Measurements from ENCODE around the gene DVL2. TPM values are rescaled to one million over a fixed set of nuclear protein-coding genes. Genes with fewer than 3 reads are reported as not detected.

DVL2 gene
- total and polyA plus RNA-seq, 2 donors (not counting 1 experiment from before 2014, with no cell fraction given): 8.1 to 91.8 TPM

- no peak overlapping the region for H3K27ac ChIP-seq (ENCODE audit: insufficient read depth, low read length)
- H3K79me2 ChIP-seq (ENCODE audit: control insufficient read depth, insufficient read depth, low read length): peaks cover 33% of the 10 kb centered on the region
- no peak overlapping the region for H3K4me2 ChIP-seq (ENCODE audit: extremely low read depth, insufficient read depth, low read length)
- TF ChIP-seq EZH2 (IDR thresholded peaks at IDR 0.05; ENCODE audit: low read length, missing control alignments): no peak
- no peak for TF ChIP-seq CTCF (conservative IDR thresholded peaks at IDR 0.05 in 1 of 2, IDR thresholded peaks at IDR 0.05 in 1 of 2; ENCODE audit: low read depth in 1 of 2, low read length in 2 of 2)
- no peak overlapping the region for H3K4me3 ChIP-seq (replicated peaks in 1 of 4; ENCODE audit: control extremely low read depth in 1 of 4, insufficient read depth in 1 of 4, low read depth in 3 of 4, low read length in 4 of 4)
- no peak overlapping the region for H3K9ac ChIP-seq (ENCODE audit: insufficient read depth, low read length)
- H3K27me3 ChIP-seq (ENCODE audit: control insufficient read depth, insufficient read depth, low read length): no peaks in the 10 kb centered on the region
- peaks cover 17% of the 10 kb centered on the region for H3K4me1 ChIP-seq (ENCODE audit: control insufficient read depth, extremely low read depth, insufficient read depth, low read length)
- no peak for DNase-seq (ENCODE audit: low read depth in 2 of 2)
- H2AFZ ChIP-seq (ENCODE audit: low read length): no peak overlapping the region
- H3K36me3 ChIP-seq (ENCODE audit: control insufficient read depth, insufficient read depth, low read length): peaks cover 20% of the 10 kb centered on the region
- H3K9me3 ChIP-seq (ENCODE audit: control insufficient read depth, insufficient read depth, low read depth, low read length): no peaks in the 10 kb centered on the region
- no peaks in the 10 kb centered on the region for H4K20me1 ChIP-seq (ENCODE audit: control insufficient read depth, extremely low read depth, insufficient read depth, low read length)
Measured at GRCh38 chr17:7218758-7219157, 15.6 kb downstream of the DVL2 start.

- Histone ChIP-seq H3K27me3 (ENCODE audit: control insufficient read depth, insufficient read depth, low read length) (no peaks in the 10 kb centered on the region), H3K4me3 (replicated peaks in 1 of 4; ENCODE audit: control extremely low read depth in 1 of 4, insufficient read depth in 1 of 4, low read depth in 3 of 4, low read length in 4 of 4) (peak overlapping the region in 2 of 4 experiments; percentile 52 to 74), H3K36me3 (ENCODE audit: control insufficient read depth, insufficient read depth, low read length) (peaks cover 14% of the 10 kb centered on the region), H3K4me1 (ENCODE audit: control insufficient read depth, extremely low read depth, insufficient read depth, low read length) (peaks cover 17% of the 10 kb centered on the region), H3K4me2 (ENCODE audit: extremely low read depth, insufficient read depth, low read length) (peak overlapping the region; percentile 78), H3K9me3 (ENCODE audit: control insufficient read depth, insufficient read depth, low read depth, low read length) (no peaks in the 10 kb centered on the region), H3K9ac (ENCODE audit: insufficient read depth, low read length) (no peak overlapping the region), H3K27ac (ENCODE audit: insufficient read depth, low read length) (peak overlapping the region; percentile 49), H4K20me1 (ENCODE audit: control insufficient read depth, extremely low read depth, insufficient read depth, low read length) (no peaks in the 10 kb centered on the region), H2AFZ (ENCODE audit: low read length) (no peak overlapping the region), H3K79me2 (ENCODE audit: control insufficient read depth, insufficient read depth, low read length) (peaks cover 37% of the 10 kb centered on the region)
- no peak for DNase-seq (ENCODE audit: low read depth in 2 of 2)
- TF ChIP-seq EZH2 (IDR thresholded peaks at IDR 0.05; ENCODE audit: low read length, missing control alignments) (no peak), CTCF (conservative IDR thresholded peaks at IDR 0.05 in 1 of 2, IDR thresholded peaks at IDR 0.05 in 1 of 2; ENCODE audit: low read depth in 1 of 2, low read length in 2 of 2) (no peak)
Measured at GRCh38 chr17:7218166-7218565, 16.2 kb downstream of the DVL2 start.

- H3K36me3 ChIP-seq (ENCODE audit: control insufficient read depth, insufficient read depth, low read length): peaks cover 8% of the 10 kb centered on the region
- peak overlapping the region; percentile 92 for H3K4me2 ChIP-seq (ENCODE audit: extremely low read depth, insufficient read depth, low read length)
- peaks cover 36% of the 10 kb centered on the region for H3K79me2 ChIP-seq (ENCODE audit: control insufficient read depth, insufficient read depth, low read length)
- H3K9ac ChIP-seq (ENCODE audit: insufficient read depth, low read length): peak overlapping the region; percentile 63
- H3K4me3 ChIP-seq (replicated peaks in 1 of 4; ENCODE audit: control extremely low read depth in 1 of 4, insufficient read depth in 1 of 4, low read depth in 3 of 4, low read length in 4 of 4): peak overlapping the region; percentile 54 to 78 (median 66)
- H3K27ac ChIP-seq (ENCODE audit: insufficient read depth, low read length): peak overlapping the region; percentile 49
- peaks cover 17% of the 10 kb centered on the region for H3K4me1 ChIP-seq (ENCODE audit: control insufficient read depth, extremely low read depth, insufficient read depth, low read length)
- no peaks in the 10 kb centered on the region for H3K27me3 ChIP-seq (ENCODE audit: control insufficient read depth, insufficient read depth, low read length)
- H2AFZ ChIP-seq (ENCODE audit: low read length): peak overlapping the region; percentile 54
- no peaks in the 10 kb centered on the region for H3K9me3 ChIP-seq (ENCODE audit: control insufficient read depth, insufficient read depth, low read depth, low read length)
- no peak for TF ChIP-seq CTCF (conservative IDR thresholded peaks at IDR 0.05 in 1 of 2, IDR thresholded peaks at IDR 0.05 in 1 of 2; ENCODE audit: low read depth in 1 of 2, low read length in 2 of 2)
- no peak for TF ChIP-seq EZH2 (IDR thresholded peaks at IDR 0.05; ENCODE audit: low read length, missing control alignments)
- no peaks in the 10 kb centered on the region for H4K20me1 ChIP-seq (ENCODE audit: control insufficient read depth, extremely low read depth, insufficient read depth, low read length)
- peak; percentile 76 to 80 for DNase-seq (ENCODE audit: low read depth in 2 of 2)
Measured at GRCh38 chr17:7217113-7217987, 17.0 kb downstream of the DVL2 start.
